Prostate gland (tissue), 2 donors: Measurements from ENCODE around the gene ZNF185. TPM values are rescaled to one million over a fixed set of nuclear protein-coding genes. Genes with fewer than 3 reads are reported as not detected.

Experiments used
- DNase-seq: peaks from one replicate; pipeline ENCODE4 v3.0.0-alpha.2; 2019; ENCODE audit warnings: low spot score
- H3K27ac ChIP-seq, 2 donors: fragments of 200-600 bp; sonication (generic); 2 replicates each; pipeline ENCODE4 v1.5.1; 2017 to 2019
- H3K27me3 ChIP-seq: fragments of 200-600 bp; sonication (generic); replicated peaks from 2 replicates; pipeline ENCODE4 v1.5.1; 2019; ENCODE audit not compliant: insufficient read depth
- H3K36me3 ChIP-seq, 2 donors: fragments of 200-600 bp; sonication (generic); 1 replicate in 1 of 2; 2 replicates in 1 of 2; pipeline versions ENCODE4 v1.5.1 to v1.8.1; 2017 to 2019
- H3K4me1 ChIP-seq: fragments of 200-600 bp; sonication (generic); replicated peaks from 2 replicates; pipeline ENCODE4 v1.5.1; 2019
- H3K4me3 ChIP-seq, 2 donors: fragments of 200-600 bp; sonication (generic); 2 replicates each; pipeline ENCODE4 v1.5.1; 2017 to 2019
- H3K9me3 ChIP-seq: fragments of 200-600 bp; sonication (generic); 2 replicates; pipeline ENCODE4 v1.5.1; 2017
- CTCF ChIP-seq, 4 experiments: fragments of 200-600 bp in 2 of 4; fragments of 450-650 bp in 2 of 4; sonication (generic) in 2 of 4; IDR thresholded peaks; 1 replicate in 3 of 4; 2 replicates in 1 of 4; pipeline ENCODE4 v1.5.1; 2016 to 2019; ENCODE audit warnings: antibody characterized with exemption in 4 of 4, mild to moderate bottlenecking in 2 of 4, moderate library complexity in 2 of 4
- POLR2A ChIP-seq: fragments of 450-650 bp; IDR thresholded peaks from one replicate; pipeline ENCODE4 v1.6.1; 2016; ENCODE audit warnings: antibody characterized with exemption, mild to moderate bottlenecking
- POLR2AphosphoS5 ChIP-seq: sonication (generic); formaldehyde crosslinking; IDR thresholded peaks from one replicate; pipeline ENCODE4 v1.6.1; 2017; ENCODE audit warnings: antibody characterized with exemption
- WGBS: methylation state at CpG from one replicate; pipeline ENCODE4 v1.1.5; 2018; 5-methylcytosine and 5-hydroxymethylcytosine counted together
- intact Hi-C: fragments of 100-400 bp; cut with DNase I; formaldehyde crosslinking; loops from one replicate; pipeline ENCODE4 v1.14.2; 2022
- total RNA-seq, 2 donors: library from RNA; depleted of rRNA; stranded (reverse); fragments of >200 nt; gene quantifications; one replicate each; pipeline ENCODE4 v1.1.0, GENCODE V29; 2016

Gene ZNF185
- total RNA-seq, 2 donors from 2014 or later: 20.3 to 27.1 TPM

GRCh38 chrX:152945021-152945979 lies 47.4 kb downstream of the ZNF185 start:
- no peak for DNase-seq
- Histone ChIP-seq H3K36me3 (no peaks in the 10 kb centered on the region), H3K4me3 (no peak overlapping the region), H3K9me3 (no peaks in the 10 kb centered on the region), H3K4me1 (no peaks in the 10 kb centered on the region), H3K27ac (no peak overlapping the region), H3K27me3 (no peaks in the 10 kb centered on the region)
- intact Hi-C loops: no loop called here
- no peak for TF ChIP-seq POLR2A
- no peak for TF ChIP-seq POLR2AphosphoS5
- TF ChIP-seq CTCF (IDR thresholded peaks at IDR 0.05): no peak
- 89% methylated on average over 7 of the region's 11 CpGs for WGBS

- H3K36me3 ChIP-seq: no peaks in the 10 kb centered on the region
Measured at GRCh38 chrX:152946681-152947080, 48.8 kb downstream of the ZNF185 start.

More at GRCh38 chrX:152946681-152947080, 48.8 kb downstream of the ZNF185 start:
- Histone ChIP-seq H3K4me3 (no peak overlapping the region), H3K9me3 (no peaks in the 10 kb centered on the region), H3K4me1 (no peaks in the 10 kb centered on the region), H3K27me3 (no peaks in the 10 kb centered on the region), H3K27ac (no peak overlapping the region)
- no peak for DNase-seq
- no peak for TF ChIP-seq POLR2A
- no peak for TF ChIP-seq POLR2AphosphoS5
- TF ChIP-seq CTCF (IDR thresholded peaks at IDR 0.05): no peak
- intact Hi-C loops: no loop called here
- 87% methylated on average over 6 of the region's 6 CpGs for WGBS

Other genes with a start within 250 kb of the ZNF185 start
- 10 to 100 TPM in 1 of 2 donors, not detected in 1; 10.1 TPM for gene MAGEA3, start 199.3 kb upstream of the ZNF185 start, total RNA-seq
- not detected for gene CSAG2, start 188.8 kb upstream of the ZNF185 start, total RNA-seq
- not detected for gene MAGEA2B, start 183.4 kb upstream of the ZNF185 start, total RNA-seq
- gene CSAG1, start 164.3 kb upstream of the ZNF185 start, total RNA-seq: not detected
- 1 to 10 TPM in 1 of 2 donors, not detected in 1; 5.6 TPM for gene MAGEA12, start 164.3 kb upstream of the ZNF185 start, total RNA-seq
- gene MAGEA2, start 144.2 kb upstream of the ZNF185 start, total RNA-seq: 1 to 10 TPM in 1 of 2 donors, not detected in 1; 7.8 TPM
- gene CSAG3, start 138.8 kb upstream of the ZNF185 start, total RNA-seq: 1 to 10 TPM in 1 of 2 donors, not detected in 1; 2.6 TPM
- gene MAGEA6, start 128.4 kb upstream of the ZNF185 start, total RNA-seq: 1 to 10 TPM in 1 of 2 donors, not detected in 1; 5.3 TPM
- 10 to 100 TPM; 33.6 to 39.8 TPM for gene CETN2, start 67.3 kb upstream of the ZNF185 start, total RNA-seq
- 10 to 100 TPM; 11.6 to 13.8 TPM for gene NSDHL, start 67.0 kb upstream of the ZNF185 start, total RNA-seq
- 1 to 10 TPM in 1 of 2 donors, not detected in 1; 6.5 TPM for gene PNMA5, start 96.0 kb downstream of the ZNF185 start, total RNA-seq
- 10 to 100 TPM in 1 of 2 donors, under 1 TPM in 1; 0.27 to 14.2 TPM for gene PNMA3, start 158.4 kb downstream of the ZNF185 start, total RNA-seq
- 1 to 10 TPM in 1 of 2 donors, under 1 TPM in 1; 0.14 to 5.1 TPM for gene PNMA6A, start 174.4 kb downstream of the ZNF185 start, total RNA-seq